K562 (cell line): ENCODE results near the gene BCL11A. TPM values are rescaled to one million over a fixed set of nuclear protein-coding genes. Genes with fewer than 3 reads are reported as not detected.

Experiments
- ATAC-seq: fragments of 200-7000 bp; cut with Tn5 transposase; 3 replicates; pipeline ENCODE4 v1.9.1; 2020; ENCODE audit warnings: moderate library complexity
- BruUV-seq: library from RNA; stranded (reverse); fragments of 400-500 nt; replicated peaks from 2 replicates; lab custom pipeline; 2021; lab: Mats Ljungman, UMichigan
- CTCF ChIA-PET: fragments of 300-600 bp; formaldehyde crosslinking; extraction: SDS; loops from one replicate; lab custom pipeline; 2021; ENCODE audit warnings: low intra/inter-chr PET ratio; lab: Yijun Ruan, JAX
- POLR2A ChIA-PET: fragments of 300-600, 350-650 bp; sonication (Branson Sonifier 250); formaldehyde crosslinking; extraction: SDS; loops from one replicate; lab custom pipeline; 2021; ENCODE audit warnings: antibody characterized with exemption, inconsistent platforms; lab: Yijun Ruan, JAX
- DNase-seq, 4 experiments: peaks; one replicate each; pipeline versions ENCODE4 v3.0.0 to v3.0.0-alpha.2; 2011 to 2018; ENCODE audit warnings: low spot score in 3 of 4, mixed read lengths in 3 of 4; ENCODE audit errors: extremely low read depth in 1 of 4
- FAIRE-seq: peaks from 2 replicates; lab custom pipeline; 2011; peaks lifted over from hg19 to GRCh38; lab: Jason Lieb, UNC
- H2AFZ ChIP-seq: 2 replicates; pipeline ENCODE4 v1.6.0; 2011; ENCODE audit warnings: low read depth, low read length, control low read depth, inconsistent platforms
- H3K27ac ChIP-seq: fragments of 200-600 bp; 3 replicates; pipeline ENCODE4 v1.8.0; 2011; ENCODE audit warnings: low read depth, mild to moderate bottlenecking, control low read depth, inconsistent platforms, low read length, moderate library complexity, mixed read lengths; ENCODE audit errors: extremely low read depth
- H3K27me3 ChIP-seq, 2 experiments: fragments of 300-600 bp in 1 of 2; 2 replicates in 1 of 2; 3 replicates in 1 of 2; pipeline versions ENCODE4 v1.6.0 to v1.8.0; 2011; ENCODE audit warnings: inconsistent platforms in 2 of 2, low read length in 2 of 2, mild to moderate bottlenecking in 1 of 2, mixed read lengths in 1 of 2, moderate library complexity in 1 of 2; ENCODE audit not compliant: control insufficient read depth in 2 of 2, insufficient read depth in 2 of 2
- H3K36me3 ChIP-seq: fragments of 300-600 bp; 3 replicates; pipeline ENCODE4 v1.8.0; 2011; ENCODE audit warnings: mild to moderate bottlenecking, low read length, inconsistent platforms; ENCODE audit not compliant: control insufficient read depth, insufficient read depth
- H3K4me1 ChIP-seq, 2 experiments: fragments of 200-600 bp in 1 of 2; replicated peaks in 1 of 2; 2 replicates in 1 of 2; 3 replicates in 1 of 2; pipeline versions ENCODE4 v1.5.1 to v1.8.0; 2011; ENCODE audit warnings: inconsistent platforms in 2 of 2, low read length in 2 of 2, mild to moderate bottlenecking in 1 of 2, mixed read lengths in 1 of 2, moderate library complexity in 1 of 2; ENCODE audit not compliant: control insufficient read depth in 2 of 2, insufficient read depth in 2 of 2
- H3K4me2 ChIP-seq: 2 replicates; pipeline ENCODE4 v1.6.1; 2011; ENCODE audit warnings: low read length, control low read depth, inconsistent platforms, mixed read lengths; ENCODE audit not compliant: insufficient read depth
- H3K4me3 ChIP-seq: fragments of 200-600 bp; sonication (generic), shearing (Covaris generic); 2 replicates; pipeline ENCODE4 v1.5.1; 2016; ENCODE audit warnings: control low read depth, inconsistent platforms
- H3K79me2 ChIP-seq: fragments of 200-600 bp; 3 replicates; pipeline ENCODE4 v1.8.0; 2011; ENCODE audit warnings: low read length, inconsistent platforms; ENCODE audit not compliant: control insufficient read depth, insufficient read depth
- H3K9ac ChIP-seq, 2 experiments: 2 replicates each; pipeline versions ENCODE4 v1.6.0 to v1.6.1; 2011; ENCODE audit warnings: low read depth in 2 of 2, low read length in 2 of 2, control low read depth in 1 of 2, inconsistent platforms in 1 of 2, mild to moderate bottlenecking in 1 of 2, mixed read lengths in 1 of 2; ENCODE audit not compliant: insufficient read depth in 1 of 2
- H3K9me1 ChIP-seq: one replicate; pipeline ENCODE4 v1.6.0; 2011; ENCODE audit warnings: inconsistent platforms, mild to moderate bottlenecking, low read length, moderate library complexity; ENCODE audit not compliant: control insufficient read depth, insufficient read depth
- H3K9me3 ChIP-seq: replicated peaks from 2 replicates; pipeline ENCODE4 v1.5.1; 2011; ENCODE audit warnings: low read depth, low read length, inconsistent platforms; ENCODE audit not compliant: control insufficient read depth, insufficient read depth
- H4K20me1 ChIP-seq: replicated peaks from 2 replicates; pipeline ENCODE4 v1.6.1; 2011; ENCODE audit warnings: low read length, inconsistent platforms, mixed read lengths; ENCODE audit not compliant: control insufficient read depth, insufficient read depth
- BRD4 ChIP-seq: fragments of 200-600 bp; sonication (generic); IDR thresholded peaks from 2 replicates; pipeline ENCODE4 v1.6.1; 2017; ENCODE audit warnings: inconsistent platforms
- CBFB ChIP-seq: sonication (generic); formaldehyde crosslinking; IDR thresholded peaks from 2 replicates; pipeline ENCODE4 v1.4.0; 2020; ENCODE audit warnings: mild to moderate bottlenecking, missing genetic modification reagents
- ETV1 ChIP-seq: fragments of 450-650 bp; conservative IDR thresholded peaks from 2 replicates; pipeline ENCODE4 v1.6.1; 2016; ENCODE audit warnings: missing genetic modification characterization, control low read depth, low read depth, missing compliant biosample characterization
- GTF2E2 ChIP-seq: fragments of 200-800 bp; sonication (Bioruptor generic); IDR thresholded peaks from 2 replicates; pipeline ENCODE4 v1.6.1; 2016; ENCODE audit warnings: missing genetic modification characterization, missing compliant biosample characterization
- GTF2F1 ChIP-seq: IDR thresholded peaks from 2 replicates; pipeline ENCODE4 v1.6.1; 2011; ENCODE audit warnings: low read depth, low read length, improper control_type of control experiment
- MECOM ChIP-seq: fragments of 250-450 bp; sonication (Bioruptor Pico); IDR thresholded peaks from 2 replicates; pipeline ENCODE4 v1.8.0; 2022; ENCODE audit warnings: inconsistent platforms
- WGBS: fragments of 100-300 bp; shearing (Covaris generic); methylation state at CpG from one replicate; pipeline ENCODE4 v1.1.6; 2016; ENCODE audit warnings: low coverage, mixed read lengths; ENCODE audit not compliant: insufficient coverage; ENCODE audit errors: missing lambda C conversion rate; 5-methylcytosine and 5-hydroxymethylcytosine counted together
- in situ Hi-C: fragments of 300-500 bp; cut with MboI; formaldehyde crosslinking; loops from 4 replicates; pipeline ENCODE4 v1.15.0; 2018; ENCODE audit warnings: inconsistent platforms, mixed read lengths
- intact Hi-C: fragments of 100-400 bp; cut with micrococcal nuclease; formaldehyde crosslinking; loops from 2 replicates; pipeline ENCODE4 v1.14.2; 2022
- polyA plus RNA-seq, 8 experiments: library from polyadenylated mRNA; depleted of rRNA in 4 of 8; stranded (reverse) in 5 of 8; unstranded in 3 of 8; fragments of >200 nt; fragmentation: Nextera tagmentation in 2 of 8; fragmentation: Illumina TruSeq in 1 of 8; extraction: Ambion mirVana in 2 of 8; extraction: Trizol in 1 of 8; gene quantifications; 2 replicates each; pipeline versions ENCODE4 v1.2.1 to v1.2.3, GENCODE V29; 2011 to 2014; ENCODE audit warnings: inconsistent platforms in 1 of 8, missing spikeins in 1 of 8
- total RNA-seq, 7 experiments: library from RNA; depleted of rRNA in 6 of 7; stranded (reverse); fragments of >200 nt in 6 of 7; fragmentation: Illumina TruSeq in 2 of 7; extraction: Trizol in 2 of 7; gene quantifications; 2 replicates each; pipeline versions ENCODE4 v1.2.1 to v1.2.3, GENCODE V29; 2011 to 2021; ENCODE audit warnings: low replicate concordance in 1 of 7
- TF ChIP-seq, protein P1 (sequence below): sonication (generic); formaldehyde crosslinking; IDR thresholded peaks from 2 replicates; pipeline ENCODE4 v1.8.1; 2023; ENCODE audit warnings: mild to moderate bottlenecking, missing genetic modification reagents
- TF ChIP-seq, protein P2 (sequence below): conservative IDR thresholded peaks from 2 replicates; pipeline ENCODE4 v1.6.1; 2011; ENCODE audit warnings: low read depth, mild to moderate bottlenecking, low read length; ENCODE audit not compliant: control insufficient read depth
- TF ChIP-seq, protein P3 (sequence below): fragments of 450-650 bp; IDR thresholded peaks from one replicate; pipeline ENCODE4 v1.6.1; 2018; ENCODE audit warnings: mild to moderate bottlenecking, moderate library complexity; ENCODE audit not compliant: partially characterized antibody
- TF ChIP-seq, protein P4 (sequence below): sonication (generic); formaldehyde crosslinking; IDR thresholded peaks from 2 replicates; pipeline ENCODE4 v1.9.0; 2022; ENCODE audit warnings: mild to moderate bottlenecking, missing genetic modification reagents

BCL11A gene
- total and polyA plus RNA-seq, 9 of the 15 experiments (the other 6 are each of a cell fraction or from before 2014, with no cell fraction given): 0.13 TPM; not detected in 8

DNA sequence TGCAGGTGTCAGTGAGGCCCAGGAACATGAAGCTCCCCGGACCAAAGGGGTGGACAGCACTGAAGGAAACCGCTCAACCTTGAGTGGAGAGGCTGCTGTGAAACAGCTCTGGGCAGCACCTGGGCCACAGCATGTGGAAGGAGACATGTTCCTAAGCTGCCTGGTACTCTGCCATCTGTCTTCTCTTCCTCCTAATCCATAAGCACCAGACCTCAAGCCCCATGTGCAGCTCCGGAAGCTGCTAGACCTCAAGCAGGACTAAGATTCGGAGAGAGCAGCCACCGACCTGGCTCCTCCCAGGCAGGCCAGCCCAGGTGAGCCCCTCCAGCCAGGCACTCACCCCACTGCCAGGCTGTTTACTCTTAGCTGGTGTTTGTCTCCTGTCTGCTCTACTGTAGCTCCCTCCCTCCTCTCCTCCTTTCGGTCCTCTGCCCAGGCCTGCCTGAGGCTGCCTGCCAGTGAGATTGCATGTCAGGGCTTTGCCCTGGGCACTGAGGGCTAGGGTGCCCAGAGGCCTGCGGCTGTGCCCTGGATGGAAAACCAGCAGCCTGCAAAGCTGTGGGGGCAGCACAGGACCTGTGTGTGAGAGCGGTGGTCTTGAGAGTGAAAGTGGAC is 53.7 kb downstream of the BCL11A start (continued):
- TF ChIP-seq, protein P1, sequence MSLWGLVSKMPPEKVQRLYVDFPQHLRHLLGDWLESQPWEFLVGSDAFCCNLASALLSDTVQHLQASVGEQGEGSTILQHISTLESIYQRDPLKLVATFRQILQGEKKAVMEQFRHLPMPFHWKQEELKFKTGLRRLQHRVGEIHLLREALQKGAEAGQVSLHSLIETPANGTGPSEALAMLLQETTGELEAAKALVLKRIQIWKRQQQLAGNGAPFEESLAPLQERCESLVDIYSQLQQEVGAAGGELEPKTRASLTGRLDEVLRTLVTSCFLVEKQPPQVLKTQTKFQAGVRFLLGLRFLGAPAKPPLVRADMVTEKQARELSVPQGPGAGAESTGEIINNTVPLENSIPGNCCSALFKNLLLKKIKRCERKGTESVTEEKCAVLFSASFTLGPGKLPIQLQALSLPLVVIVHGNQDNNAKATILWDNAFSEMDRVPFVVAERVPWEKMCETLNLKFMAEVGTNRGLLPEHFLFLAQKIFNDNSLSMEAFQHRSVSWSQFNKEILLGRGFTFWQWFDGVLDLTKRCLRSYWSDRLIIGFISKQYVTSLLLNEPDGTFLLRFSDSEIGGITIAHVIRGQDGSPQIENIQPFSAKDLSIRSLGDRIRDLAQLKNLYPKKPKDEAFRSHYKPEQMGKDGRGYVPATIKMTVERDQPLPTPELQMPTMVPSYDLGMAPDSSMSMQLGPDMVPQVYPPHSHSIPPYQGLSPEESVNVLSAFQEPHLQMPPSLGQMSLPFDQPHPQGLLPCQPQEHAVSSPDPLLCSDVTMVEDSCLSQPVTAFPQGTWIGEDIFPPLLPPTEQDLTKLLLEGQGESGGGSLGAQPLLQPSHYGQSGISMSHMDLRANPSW (CRISPR knock-in tag): no peak
- TF ChIP-seq MECOM (CRISPR knock-in tag): no peak

DNA sequence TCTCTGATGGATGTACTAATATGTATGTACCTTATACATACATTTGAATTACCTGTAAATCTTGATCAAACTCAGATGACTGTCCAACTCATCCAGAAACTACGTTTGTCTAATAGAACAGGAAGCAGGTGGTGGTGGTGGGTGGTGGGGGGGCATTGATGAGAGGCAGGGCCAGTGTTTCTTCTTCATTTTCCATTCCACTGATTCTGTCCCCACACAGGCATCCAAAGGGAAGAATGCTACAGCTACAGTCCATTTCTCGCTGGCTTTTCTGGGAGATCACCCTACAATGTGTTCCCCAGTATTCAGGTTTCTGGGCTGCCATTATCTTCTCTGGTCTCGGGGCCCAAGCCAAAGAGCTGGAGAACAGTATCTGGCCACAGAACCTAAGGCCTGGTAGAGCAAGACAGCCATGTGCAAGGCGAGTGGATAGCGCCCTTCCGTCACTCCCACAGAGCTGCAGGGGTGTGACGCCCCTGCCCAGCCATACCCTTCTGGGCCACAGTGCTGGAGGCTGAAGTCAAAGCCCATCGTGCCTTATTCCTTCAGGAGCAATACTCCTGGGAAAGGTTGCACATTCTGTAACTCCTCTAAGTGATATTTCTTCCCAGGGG is 54.5 kb downstream of the BCL11A start:
- Histone ChIP-seq H3K27ac (no peak overlapping the region), H3K79me2 (no peaks in the 10 kb centered on the region), H3K4me3 (no peak overlapping the region), H2AFZ (no peak overlapping the region), H3K27me3 (peaks cover 4 to 24% of the 10 kb centered on the region in 2 experiments; a peak in 3 of 5 replicates), H3K9me3 (no peaks in the 10 kb centered on the region), H3K4me2 (no peak overlapping the region), H3K9me1 (no peaks in the 10 kb centered on the region), H4K20me1 (0 out of 2 replicates have a peak, but pooled peaks cover 4% of the 10 kb centered on the region), H3K36me3 (no peaks in the 10 kb centered on the region), H3K9ac (no peak overlapping the region), H3K4me1 (no peaks in the 10 kb centered on the region)
- FAIRE-seq (no peak), ATAC-seq (no peak), DNase-seq (no peak)
- POLR2A ChIA-PET: no interaction called here
- no TSS peak for BruUV-seq
- CTCF ChIA-PET: no interaction called here
- in situ Hi-C loops (no loop called here), intact Hi-C loops (no loop called here)
- TF ChIP-seq GTF2F1: no peak
- no peak for TF ChIP-seq CBFB
- TF ChIP-seq, protein P2, sequence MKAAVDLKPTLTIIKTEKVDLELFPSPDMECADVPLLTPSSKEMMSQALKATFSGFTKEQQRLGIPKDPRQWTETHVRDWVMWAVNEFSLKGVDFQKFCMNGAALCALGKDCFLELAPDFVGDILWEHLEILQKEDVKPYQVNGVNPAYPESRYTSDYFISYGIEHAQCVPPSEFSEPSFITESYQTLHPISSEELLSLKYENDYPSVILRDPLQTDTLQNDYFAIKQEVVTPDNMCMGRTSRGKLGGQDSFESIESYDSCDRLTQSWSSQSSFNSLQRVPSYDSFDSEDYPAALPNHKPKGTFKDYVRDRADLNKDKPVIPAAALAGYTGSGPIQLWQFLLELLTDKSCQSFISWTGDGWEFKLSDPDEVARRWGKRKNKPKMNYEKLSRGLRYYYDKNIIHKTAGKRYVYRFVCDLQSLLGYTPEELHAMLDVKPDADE: no peak
- TF ChIP-seq ETV1: no peak
- TF ChIP-seq, protein P3, sequence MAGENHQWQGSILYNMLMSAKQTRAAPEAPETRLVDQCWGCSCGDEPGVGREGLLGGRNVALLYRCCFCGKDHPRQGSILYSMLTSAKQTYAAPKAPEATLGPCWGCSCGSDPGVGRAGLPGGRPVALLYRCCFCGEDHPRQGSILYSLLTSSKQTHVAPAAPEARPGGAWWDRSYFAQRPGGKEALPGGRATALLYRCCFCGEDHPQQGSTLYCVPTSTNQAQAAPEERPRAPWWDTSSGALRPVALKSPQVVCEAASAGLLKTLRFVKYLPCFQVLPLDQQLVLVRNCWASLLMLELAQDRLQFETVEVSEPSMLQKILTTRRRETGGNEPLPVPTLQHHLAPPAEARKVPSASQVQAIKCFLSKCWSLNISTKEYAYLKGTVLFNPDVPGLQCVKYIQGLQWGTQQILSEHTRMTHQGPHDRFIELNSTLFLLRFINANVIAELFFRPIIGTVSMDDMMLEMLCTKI: no peak
- TF ChIP-seq, protein P4, sequence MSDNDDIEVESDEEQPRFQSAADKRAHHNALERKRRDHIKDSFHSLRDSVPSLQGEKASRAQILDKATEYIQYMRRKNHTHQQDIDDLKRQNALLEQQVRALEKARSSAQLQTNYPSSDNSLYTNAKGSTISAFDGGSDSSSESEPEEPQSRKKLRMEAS (CRISPR knock-in tag): no peak
- no peak for TF ChIP-seq GTF2E2 (tag)
- no peak for TF ChIP-seq BRD4
- 0% methylated on average over 5 of the region's 8 CpGs for WGBS
